ENCODE measurements around the gene RHOB. TPM values are rescaled to one million over a fixed set of nuclear protein-coding genes. Genes with fewer than 3 reads are reported as not detected.

Gene RHOB
- 233 TPM for total RNA-seq

DNA sequence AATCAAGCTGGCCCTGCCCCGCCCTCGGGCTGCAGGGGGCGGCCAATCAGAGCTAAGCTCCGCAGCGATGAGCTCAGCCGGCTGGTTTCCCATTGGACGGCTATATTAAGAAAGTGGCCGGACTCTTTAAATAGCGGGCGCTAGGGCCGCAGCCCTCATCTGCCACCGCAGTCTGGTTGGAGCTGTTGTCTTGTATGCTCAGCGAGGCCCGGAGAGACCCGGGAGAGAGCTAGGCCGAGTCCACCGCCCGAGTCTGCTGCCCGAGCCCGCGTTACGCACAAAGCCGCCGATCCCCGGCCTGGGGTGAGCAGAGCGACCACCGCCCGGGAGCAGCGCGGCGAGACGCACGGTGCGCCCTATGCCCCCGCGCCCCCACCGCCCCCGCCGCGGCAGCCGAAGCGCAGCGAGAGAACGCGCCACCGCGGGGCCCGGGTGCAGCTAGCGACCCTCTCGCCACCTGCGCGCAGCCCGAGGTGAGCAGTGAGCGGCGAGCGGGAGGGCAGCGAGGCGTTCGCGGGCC is at the start of gene RHOB:
Gene RHOB, plus strand, starts transcription at position 158 of the 520 bp plus-strand sequence. CDS start 392 bp downstream, outside the sequence.

Small RNA genes within 50 kb of the gene (small RNA-seq; reads per million reads assigned to genes)
- gene RF00019 (ENCODE audit: low replicate concordance) (not detected), gene RNA5SP86 (ENCODE audit: low replicate concordance) (not detected)

Other genes starting within 250 kb of the RHOB start
- gene SDC1, start 221.9 kb upstream of the RHOB start, total RNA-seq: 38.7 TPM
- gene PUM2, start 96.2 kb upstream of the RHOB start, total RNA-seq: 107 TPM
- 21.5 TPM for gene HS1BP3, start 204.0 kb downstream of the RHOB start, total RNA-seq
- 14.5 TPM for gene GDF7, start 220.1 kb downstream of the RHOB start, total RNA-seq